Lung (tissue), 12 donors: ENCODE data around the gene P2RX2. TPM values are rescaled to one million over a fixed set of nuclear protein-coding genes. Genes with fewer than 3 reads are reported as not detected.

Source experiments
- ATAC-seq: fragments of 200-7000 bp; cut with Tn5 transposase; one replicate; pipeline ENCODE4 v1.9.1; 2020; ENCODE audit warnings: moderate number of reproducible peaks; ENCODE audit not compliant: insufficient read depth, low FRiP score
- DNase-seq, 3 donors: peaks; one replicate each; pipeline ENCODE4 v3.0.0-alpha.2; 2013 to 2017
- H3K27ac ChIP-seq, 2 donors: one replicate each; pipeline ENCODE4 v1.5.1; 2013; ENCODE audit warnings: mild to moderate bottlenecking in 2 of 2, moderate library complexity in 2 of 2, control low read depth in 1 of 2, inconsistent platforms in 1 of 2, low read depth in 1 of 2, low read length in 1 of 2
- H3K27me3 ChIP-seq, 3 donors: one replicate each; pipeline ENCODE4 v1.5.1; 2013; ENCODE audit warnings: low read length in 2 of 3; ENCODE audit not compliant: control insufficient read depth in 3 of 3, insufficient read depth in 3 of 3
- H3K36me3 ChIP-seq, 4 donors: one replicate each; pipeline ENCODE4 v1.5.1; 2013; ENCODE audit warnings: low read length in 4 of 4, mild to moderate bottlenecking in 1 of 4, moderate library complexity in 1 of 4; ENCODE audit not compliant: control insufficient read depth in 4 of 4, insufficient read depth in 4 of 4
- H3K4me1 ChIP-seq, 5 donors: one replicate each; pipeline ENCODE4 v1.5.1; 2013; ENCODE audit warnings: low read length in 5 of 5, mild to moderate bottlenecking in 2 of 5, moderate library complexity in 1 of 5; ENCODE audit not compliant: control insufficient read depth in 5 of 5, insufficient read depth in 5 of 5
- H3K4me3 ChIP-seq: one replicate; pipeline ENCODE4 v1.5.1; 2013; ENCODE audit warnings: mild to moderate bottlenecking, control low read depth, moderate library complexity
- H3K9ac ChIP-seq, 2 donors: one replicate each; pipeline ENCODE4 v1.5.1; 2013; ENCODE audit warnings: low read length in 2 of 2, control low read depth in 1 of 2; ENCODE audit not compliant: insufficient read depth in 1 of 2
- H3K9me3 ChIP-seq, 4 donors: one replicate each; pipeline ENCODE4 v1.5.1; 2013; ENCODE audit warnings: low read length in 3 of 4, mild to moderate bottlenecking in 1 of 4, moderate library complexity in 1 of 4; ENCODE audit not compliant: control insufficient read depth in 4 of 4, insufficient read depth in 3 of 4
- WGBS, 2 donors: extraction: QIAGEN DNeasy Blood & Tissue Kit; methylation state at CpG; one replicate each; pipeline ENCODE4 v1.1.7; 2013; 5-methylcytosine and 5-hydroxymethylcytosine counted together
- polyA plus RNA-seq, 2 donors: library from polyadenylated mRNA; stranded (reverse); fragments of 200-250 nt; gene quantifications; one replicate each; pipeline ENCODE4 v1.2.1, GENCODE V29; 2013
- total RNA-seq, 2 donors: library from RNA; depleted of rRNA in 1 of 2; stranded (reverse); fragments of >200 nt in 1 of 2; gene quantifications; one replicate each; pipeline ENCODE4 v1.2.1, GENCODE V29; 2014 to 2021
- TF ChIP-seq, protein P1 (sequence below): IDR thresholded peaks from 2 replicates; pipeline ENCODE4 v1.5.1; 2012; ENCODE audit warnings: mild to moderate bottlenecking; ENCODE audit errors: control extremely low read depth, extremely low read depth
- donor health status: control.
- donor health status: control.
- donor health status: Bipolar disorder and iron deficiency.
- donor health status: healthy.
- donor health status: DM: yes; HTN: yes; CAD: no.

P2RX2 gene
- total and polyA plus RNA-seq, 4 donors = 0.05 to 3.4 (median 0.90) TPM

DNA sequence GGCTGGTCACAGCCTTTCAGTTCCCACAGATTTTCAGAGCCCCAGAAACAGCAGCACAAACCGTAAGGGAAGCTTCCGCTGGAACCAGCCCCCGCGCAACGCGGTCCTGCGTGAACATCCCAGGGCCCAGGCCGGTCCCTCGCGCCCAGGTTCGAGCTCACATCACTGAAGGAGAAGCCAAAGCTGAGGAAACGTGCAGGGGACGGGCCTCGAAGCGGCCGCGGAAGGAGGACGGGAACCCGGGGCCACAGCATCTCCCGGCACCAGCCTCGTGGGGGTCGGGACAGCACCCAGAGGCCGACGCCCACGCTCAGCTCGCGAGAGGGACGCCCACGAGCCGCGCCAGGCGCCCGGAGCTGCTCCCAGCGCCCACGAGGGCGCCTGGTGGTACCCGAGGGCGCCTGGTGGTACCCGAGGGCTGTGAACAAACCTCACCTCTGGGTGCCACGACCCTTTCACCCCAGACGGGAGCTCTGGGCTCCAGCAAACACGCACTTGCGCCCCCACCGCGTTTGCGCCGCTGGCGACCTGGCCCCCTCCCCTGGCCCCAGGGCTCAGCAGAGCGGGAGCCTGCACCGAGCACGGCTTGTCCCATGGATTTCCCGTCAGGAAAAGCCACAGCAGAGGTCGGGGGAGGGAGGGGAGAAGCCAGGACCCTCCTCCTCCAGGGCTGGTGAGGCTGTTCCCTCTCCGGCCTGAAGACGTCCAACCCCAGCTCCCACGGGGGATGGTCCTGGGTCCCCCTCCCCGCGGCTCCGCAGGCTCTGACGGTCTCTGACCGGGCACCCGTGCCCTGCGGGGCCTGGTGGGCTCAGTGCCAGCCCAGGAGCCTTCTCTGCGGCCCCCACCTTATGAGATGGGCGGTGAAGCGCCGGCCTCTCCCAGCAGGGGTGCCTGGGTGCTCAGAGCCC is 15.1 kb upstream of the P2RX2 start:
- peak overlapping the region; percentile 71 to 74 for H3K27ac ChIP-seq
- peaks cover 0 to 36% (median 7%) of the 10 kb centered on the region in 5 donors for H3K4me1 ChIP-seq
- H3K9ac ChIP-seq = peak overlapping the region in 1 of 2 donors; percentile 13
- DNase-seq (peak in 2 of 3 donors; percentile 52 to 57), ATAC-seq (no peak)
- no peaks in the 10 kb centered on the region for H3K9me3 ChIP-seq
- H3K27me3 ChIP-seq = peaks cover 0 to 32% (median 4%) of the 10 kb centered on the region in 3 donors
- no peaks in the 10 kb centered on the region for H3K36me3 ChIP-seq
- 29 to 44% methylated on average over 53 to 67 of the region's 67 CpGs for WGBS, 2 donors
- TF ChIP-seq, protein P1, sequence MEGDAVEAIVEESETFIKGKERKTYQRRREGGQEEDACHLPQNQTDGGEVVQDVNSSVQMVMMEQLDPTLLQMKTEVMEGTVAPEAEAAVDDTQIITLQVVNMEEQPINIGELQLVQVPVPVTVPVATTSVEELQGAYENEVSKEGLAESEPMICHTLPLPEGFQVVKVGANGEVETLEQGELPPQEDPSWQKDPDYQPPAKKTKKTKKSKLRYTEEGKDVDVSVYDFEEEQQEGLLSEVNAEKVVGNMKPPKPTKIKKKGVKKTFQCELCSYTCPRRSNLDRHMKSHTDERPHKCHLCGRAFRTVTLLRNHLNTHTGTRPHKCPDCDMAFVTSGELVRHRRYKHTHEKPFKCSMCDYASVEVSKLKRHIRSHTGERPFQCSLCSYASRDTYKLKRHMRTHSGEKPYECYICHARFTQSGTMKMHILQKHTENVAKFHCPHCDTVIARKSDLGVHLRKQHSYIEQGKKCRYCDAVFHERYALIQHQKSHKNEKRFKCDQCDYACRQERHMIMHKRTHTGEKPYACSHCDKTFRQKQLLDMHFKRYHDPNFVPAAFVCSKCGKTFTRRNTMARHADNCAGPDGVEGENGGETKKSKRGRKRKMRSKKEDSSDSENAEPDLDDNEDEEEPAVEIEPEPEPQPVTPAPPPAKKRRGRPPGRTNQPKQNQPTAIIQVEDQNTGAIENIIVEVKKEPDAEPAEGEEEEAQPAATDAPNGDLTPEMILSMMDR = no peak
- H3K4me3 ChIP-seq = peak overlapping the region; percentile 21

DNA sequence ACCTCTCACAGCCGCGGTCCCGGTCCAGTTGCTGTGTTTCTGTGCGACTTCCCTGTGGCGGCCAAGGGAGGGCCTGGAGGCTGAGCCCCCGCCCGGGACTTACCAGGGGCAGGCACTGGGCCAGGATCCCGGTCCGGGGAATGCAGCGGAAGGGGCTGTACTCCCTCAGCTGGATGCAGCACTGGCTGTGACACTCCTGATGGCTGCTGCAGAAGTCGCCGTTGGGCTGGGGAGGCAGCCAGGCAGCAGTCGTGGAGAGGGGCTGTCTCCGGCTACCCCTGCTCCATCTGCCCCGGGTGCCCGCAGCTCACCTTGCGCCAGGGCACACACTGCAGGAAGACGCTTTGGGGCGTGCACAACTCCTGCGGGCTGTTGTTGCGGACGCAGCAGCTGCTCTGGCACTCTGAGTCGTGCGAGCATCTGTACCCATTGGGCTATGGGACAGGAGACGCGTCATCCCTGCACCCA is 14.4 kb upstream of the P2RX2 start:
- Histone ChIP-seq H3K4me3 (peak overlapping the region; percentile 21), H3K9me3 (no peaks in the 10 kb centered on the region), H3K36me3 (no peaks in the 10 kb centered on the region), H3K27ac (peak overlapping the region; percentile 71 to 74), H3K4me1 (peaks cover 0 to 36% (median 7%) of the 10 kb centered on the region in 5 donors), H3K9ac (peak overlapping the region in 1 of 2 donors; percentile 13), H3K27me3 (peaks cover 0 to 39% (median 9%) of the 10 kb centered on the region in 3 donors)
- 29 to 53% methylated on average over 22 to 26 of the region's 26 CpGs for WGBS, 2 donors
- TF ChIP-seq, protein P1 = no peak
- peak; percentile 77 to 87 (median 79) for DNase-seq
- ATAC-seq = no peak

DNA sequence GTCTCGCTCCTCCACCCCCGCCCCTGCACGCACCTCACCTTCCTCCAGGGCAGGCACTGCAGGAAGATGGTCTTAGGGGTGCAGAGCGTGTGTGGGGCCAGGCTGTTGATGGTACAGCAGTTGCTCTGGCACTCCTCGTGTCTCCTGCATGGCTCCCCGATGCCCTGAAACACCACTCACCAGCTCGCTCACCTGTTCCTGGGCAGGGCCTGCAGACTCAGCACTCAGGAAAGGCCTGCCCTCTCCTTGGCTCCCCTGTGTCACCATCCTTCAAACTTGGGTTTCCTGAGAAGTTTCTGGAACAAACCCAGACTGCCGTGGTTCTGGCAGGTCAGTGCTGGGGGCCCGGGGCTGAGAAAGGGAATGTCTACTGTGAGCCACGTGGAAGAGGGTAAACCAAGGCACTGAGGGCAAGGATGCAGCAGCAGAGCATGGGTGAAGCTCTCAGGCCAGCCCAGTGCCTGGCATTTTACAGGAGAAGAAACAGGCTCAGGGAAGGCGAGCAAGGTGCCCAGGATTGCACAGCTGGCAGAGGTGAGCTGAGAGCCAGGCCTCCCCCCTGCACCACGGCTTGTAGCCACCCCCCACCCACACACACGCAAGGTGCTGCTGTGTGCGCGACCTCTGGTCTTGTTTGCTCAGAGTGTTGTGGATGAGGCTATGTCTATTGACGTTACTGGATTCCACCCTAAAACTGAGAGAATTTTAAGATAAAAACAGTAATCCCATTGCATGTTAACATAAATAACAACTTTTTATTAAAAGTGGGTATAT is 13.7 kb upstream of the P2RX2 start:
- no peaks in the 10 kb centered on the region for H3K36me3 ChIP-seq
- H3K27me3 ChIP-seq = peaks cover 0 to 44% (median 16%) of the 10 kb centered on the region in 3 donors
- 67 to 75% methylated on average over 16 of the region's 16 CpGs for WGBS, 2 donors
- TF ChIP-seq, protein P1 = no peak
- peaks cover 0 to 36% (median 7%) of the 10 kb centered on the region in 5 donors for H3K4me1 ChIP-seq
- no peak overlapping the region for H3K9ac ChIP-seq
- no peaks in the 10 kb centered on the region for H3K9me3 ChIP-seq
- no peak overlapping the region for H3K4me3 ChIP-seq
- H3K27ac ChIP-seq = no peak overlapping the region
- DNase-seq = no peak
- no peak for ATAC-seq
